Nephron progenitor cell (in vitro differentiated cells): Measurements from ENCODE around the gene SMAD3.

Source experiments
- DNase-seq: peaks from one replicate; pipeline ENCODE4 v3.0.0; 2021
- H3K27ac Mint-ChIP-seq: 2 replicates; pipeline ENCODE4 v1.8.0; 2021; ENCODE audit warnings: mild to moderate bottlenecking, moderate library complexity, mixed read lengths
- H3K27me3 Mint-ChIP-seq: 2 replicates; pipeline ENCODE4 v1.8.0; 2021; ENCODE audit warnings: mild to moderate bottlenecking, low read depth, mixed read lengths; ENCODE audit not compliant: poor library complexity
- H3K36me3 Mint-ChIP-seq: 2 replicates; pipeline ENCODE4 v1.8.0; 2021; ENCODE audit warnings: low read depth, mixed read lengths
- H3K4me1 Mint-ChIP-seq: 2 replicates; pipeline ENCODE4 v1.8.0; 2021; ENCODE audit warnings: mixed read lengths
- H3K4me3 Mint-ChIP-seq: 2 replicates; pipeline ENCODE4 v1.8.0; 2021; ENCODE audit warnings: mild to moderate bottlenecking, moderate library complexity, mixed read lengths
- H3K9me3 Mint-ChIP-seq: 2 replicates; pipeline ENCODE4 v1.8.0; 2021; ENCODE audit warnings: mild to moderate bottlenecking, moderate library complexity, mixed read lengths
- CTCF ChIP-seq: fragments of 200-600 bp; sonication (generic); IDR thresholded peaks from 2 replicates; pipeline ENCODE4 v1.5.0; 2021; ENCODE audit warnings: antibody characterized with exemption

The SMAD3 gene

GRCh38 chr15:67146234-67146633 lies 80.8 kb downstream of the SMAD3 start:
- no peaks in the 10 kb centered on the region for H3K27me3 Mint-ChIP-seq
- peak; percentile 23 for DNase-seq
- H3K27ac Mint-ChIP-seq: peak overlapping the region; percentile 94
- peak overlapping the region; percentile 30 for H3K4me3 Mint-ChIP-seq
- H3K9me3 Mint-ChIP-seq: no peaks in the 10 kb centered on the region
- H3K4me1 Mint-ChIP-seq: peaks cover 96% of the 10 kb centered on the region
- TF ChIP-seq CTCF: no peak
- no peaks in the 10 kb centered on the region for H3K36me3 Mint-ChIP-seq

- no peak for TF ChIP-seq CTCF
- Mint-ChIP-seq H3K27ac (peak overlapping the region; percentile 94), H3K9me3 (no peaks in the 10 kb centered on the region), H3K36me3 (no peaks in the 10 kb centered on the region), H3K4me3 (peak overlapping the region; percentile 9), H3K4me1 (peaks cover 94% of the 10 kb centered on the region), H3K27me3 (no peaks in the 10 kb centered on the region)
- no peak for DNase-seq
Measured at GRCh38 chr15:67146875-67147381, 81.5 kb downstream of the SMAD3 start.

- no peak overlapping the region for H3K4me3 Mint-ChIP-seq
- H3K27ac Mint-ChIP-seq: peak overlapping the region; percentile 87
- no peak for TF ChIP-seq CTCF
Measured at GRCh38 chr15:67147396-67147949, 82.1 kb downstream of the SMAD3 start.

GRCh38 chr15:67148196-67148701 lies 82.8 kb downstream of the SMAD3 start:
- Mint-ChIP-seq H3K27ac (no peak overlapping the region), H3K27me3 (no peaks in the 10 kb centered on the region), H3K4me1 (peaks cover 94% of the 10 kb centered on the region), H3K9me3 (no peaks in the 10 kb centered on the region), H3K4me3 (no peak overlapping the region), H3K36me3 (no peaks in the 10 kb centered on the region)
- no peak for TF ChIP-seq CTCF
- no peak for DNase-seq

More at GRCh38 chr15:67147396-67147949, 82.1 kb downstream of the SMAD3 start:
- peaks cover 94% of the 10 kb centered on the region for H3K4me1 Mint-ChIP-seq
- no peaks in the 10 kb centered on the region for H3K9me3 Mint-ChIP-seq
- DNase-seq: no peak
- H3K27me3 Mint-ChIP-seq: no peaks in the 10 kb centered on the region
- H3K36me3 Mint-ChIP-seq: no peaks in the 10 kb centered on the region

- no peak for TF ChIP-seq CTCF
- Mint-ChIP-seq H3K4me1 (peaks cover 86% of the 10 kb centered on the region), H3K36me3 (no peaks in the 10 kb centered on the region), H3K27ac (peak overlapping the region; percentile 21), H3K4me3 (no peak overlapping the region), H3K27me3 (no peaks in the 10 kb centered on the region), H3K9me3 (no peaks in the 10 kb centered on the region)
- no peak for DNase-seq
Measured at GRCh38 chr15:67149068-67149772, 83.8 kb downstream of the SMAD3 start.

GRCh38 chr15:67149773-67150022 lies 84.3 kb downstream of the SMAD3 start:
- Mint-ChIP-seq H3K27me3 (no peaks in the 10 kb centered on the region), H3K4me1 (peaks cover 81% of the 10 kb centered on the region), H3K27ac (no peak overlapping the region), H3K9me3 (no peaks in the 10 kb centered on the region), H3K4me3 (no peak overlapping the region), H3K36me3 (no peaks in the 10 kb centered on the region)
- no peak for TF ChIP-seq CTCF
- no peak for DNase-seq
